Nephron progenitor cell (in vitro differentiated cells): ENCODE measurements around the gene ST6GALNAC4.

Experiments
- DNase-seq: peaks from one replicate; pipeline ENCODE4 v3.0.0; 2021
- H3K27ac Mint-ChIP-seq: 2 replicates; pipeline ENCODE4 v1.8.0; 2021; ENCODE audit warnings: mild to moderate bottlenecking, moderate library complexity, mixed read lengths
- H3K27me3 Mint-ChIP-seq: 2 replicates; pipeline ENCODE4 v1.8.0; 2021; ENCODE audit warnings: mild to moderate bottlenecking, low read depth, mixed read lengths; ENCODE audit not compliant: poor library complexity
- H3K36me3 Mint-ChIP-seq: 2 replicates; pipeline ENCODE4 v1.8.0; 2021; ENCODE audit warnings: low read depth, mixed read lengths
- H3K4me1 Mint-ChIP-seq: 2 replicates; pipeline ENCODE4 v1.8.0; 2021; ENCODE audit warnings: mixed read lengths
- H3K4me3 Mint-ChIP-seq: 2 replicates; pipeline ENCODE4 v1.8.0; 2021; ENCODE audit warnings: mild to moderate bottlenecking, moderate library complexity, mixed read lengths
- H3K9me3 Mint-ChIP-seq: 2 replicates; pipeline ENCODE4 v1.8.0; 2021; ENCODE audit warnings: mild to moderate bottlenecking, moderate library complexity, mixed read lengths
- CTCF ChIP-seq: fragments of 200-600 bp; sonication (generic); IDR thresholded peaks from 2 replicates; pipeline ENCODE4 v1.5.0; 2021; ENCODE audit warnings: antibody characterized with exemption

Gene ST6GALNAC4

DNA sequence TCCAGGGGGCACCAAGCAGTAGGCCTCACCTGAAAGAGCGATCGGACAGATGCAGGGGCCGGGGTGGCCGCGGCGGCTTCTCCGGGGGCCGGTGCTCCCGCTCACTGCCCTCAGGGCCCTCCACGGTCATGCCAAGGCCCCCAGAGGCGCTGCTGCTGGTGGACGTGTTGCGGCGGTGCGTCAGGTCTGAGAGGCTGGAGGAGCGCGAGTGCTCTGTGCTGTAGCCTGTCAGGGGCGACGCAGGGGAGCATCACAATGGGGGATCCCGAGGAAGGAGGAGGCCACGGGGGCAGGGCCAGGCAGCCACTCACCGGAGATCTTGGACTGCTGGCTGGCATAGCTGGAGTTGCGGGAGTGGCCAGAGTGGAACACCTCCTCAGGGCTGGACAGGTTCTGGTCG, 28.5 kb upstream of the ST6GALNAC4 start:
- Mint-ChIP-seq H3K27me3 (peaks cover 4% of the 10 kb centered on the region), H3K4me1 (peaks cover 38% of the 10 kb centered on the region), H3K4me3 (no peak overlapping the region), H3K27ac (no peak overlapping the region), H3K36me3 (peaks cover 11% of the 10 kb centered on the region), H3K9me3 (no peaks in the 10 kb centered on the region)
- TF ChIP-seq CTCF: no peak
- no peak for DNase-seq

GRCh38 chr9:127944586-127945218, 27.9 kb upstream of the ST6GALNAC4 start:
- Mint-ChIP-seq H3K27me3 (peaks cover 4% of the 10 kb centered on the region), H3K27ac (no peak overlapping the region), H3K36me3 (peaks cover 13% of the 10 kb centered on the region), H3K4me1 (peaks cover 32% of the 10 kb centered on the region), H3K4me3 (no peak overlapping the region), H3K9me3 (no peaks in the 10 kb centered on the region)
- no peak for DNase-seq
- TF ChIP-seq CTCF: no peak

- H3K9me3 Mint-ChIP-seq: no peaks in the 10 kb centered on the region
Measured at GRCh38 chr9:127943731-127944144, 26.9 kb upstream of the ST6GALNAC4 start.

DNA sequence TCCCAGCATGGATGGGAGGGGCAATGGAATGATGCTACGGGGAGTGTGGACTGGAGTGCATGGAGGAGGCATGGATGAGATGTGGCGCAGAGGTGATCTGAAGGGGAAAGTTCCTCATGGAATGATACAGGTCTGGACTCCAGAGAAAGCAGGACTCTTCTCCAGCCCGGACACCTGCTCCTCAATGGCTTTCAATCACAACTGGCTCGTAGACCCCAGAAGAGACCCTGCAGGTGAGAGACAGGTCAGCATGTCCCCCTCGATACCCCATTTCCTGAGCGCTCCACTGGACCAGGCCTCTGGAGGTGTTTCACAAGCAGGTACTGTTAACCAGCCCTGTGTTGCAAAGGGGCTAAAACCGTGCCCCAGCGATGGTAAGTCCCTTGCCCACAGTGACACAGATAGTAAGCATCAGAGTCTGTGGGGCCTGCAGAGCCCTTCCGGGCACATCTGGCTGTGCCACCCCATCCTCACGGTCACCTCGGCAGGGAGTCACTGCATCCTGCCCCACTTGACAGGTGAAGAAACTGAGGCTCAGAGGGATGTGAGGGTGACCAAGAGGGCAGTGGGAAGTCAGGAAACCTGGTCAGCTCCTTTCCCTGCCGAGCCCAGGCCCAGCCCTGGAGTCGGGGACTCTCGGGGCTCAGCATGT, 26.3 kb upstream of the ST6GALNAC4 start:
- no peak for TF ChIP-seq CTCF
- H3K27me3 Mint-ChIP-seq: peaks cover 4% of the 10 kb centered on the region
- no peak overlapping the region for H3K4me3 Mint-ChIP-seq
- no peak for DNase-seq
- no peaks in the 10 kb centered on the region for H3K9me3 Mint-ChIP-seq
- peaks cover 10% of the 10 kb centered on the region for H3K36me3 Mint-ChIP-seq
- H3K4me1 Mint-ChIP-seq: peaks cover 33% of the 10 kb centered on the region
- H3K27ac Mint-ChIP-seq: no peak overlapping the region

More at GRCh38 chr9:127943731-127944144, 26.9 kb upstream of the ST6GALNAC4 start:
- TF ChIP-seq CTCF: peak; percentile 85
- H3K27ac Mint-ChIP-seq: no peak overlapping the region
- H3K36me3 Mint-ChIP-seq: peaks cover 12% of the 10 kb centered on the region
- H3K27me3 Mint-ChIP-seq: peaks cover 4% of the 10 kb centered on the region
- H3K4me1 Mint-ChIP-seq: peaks cover 31% of the 10 kb centered on the region
- no peak overlapping the region for H3K4me3 Mint-ChIP-seq
- peak; percentile 87 for DNase-seq

DNA sequence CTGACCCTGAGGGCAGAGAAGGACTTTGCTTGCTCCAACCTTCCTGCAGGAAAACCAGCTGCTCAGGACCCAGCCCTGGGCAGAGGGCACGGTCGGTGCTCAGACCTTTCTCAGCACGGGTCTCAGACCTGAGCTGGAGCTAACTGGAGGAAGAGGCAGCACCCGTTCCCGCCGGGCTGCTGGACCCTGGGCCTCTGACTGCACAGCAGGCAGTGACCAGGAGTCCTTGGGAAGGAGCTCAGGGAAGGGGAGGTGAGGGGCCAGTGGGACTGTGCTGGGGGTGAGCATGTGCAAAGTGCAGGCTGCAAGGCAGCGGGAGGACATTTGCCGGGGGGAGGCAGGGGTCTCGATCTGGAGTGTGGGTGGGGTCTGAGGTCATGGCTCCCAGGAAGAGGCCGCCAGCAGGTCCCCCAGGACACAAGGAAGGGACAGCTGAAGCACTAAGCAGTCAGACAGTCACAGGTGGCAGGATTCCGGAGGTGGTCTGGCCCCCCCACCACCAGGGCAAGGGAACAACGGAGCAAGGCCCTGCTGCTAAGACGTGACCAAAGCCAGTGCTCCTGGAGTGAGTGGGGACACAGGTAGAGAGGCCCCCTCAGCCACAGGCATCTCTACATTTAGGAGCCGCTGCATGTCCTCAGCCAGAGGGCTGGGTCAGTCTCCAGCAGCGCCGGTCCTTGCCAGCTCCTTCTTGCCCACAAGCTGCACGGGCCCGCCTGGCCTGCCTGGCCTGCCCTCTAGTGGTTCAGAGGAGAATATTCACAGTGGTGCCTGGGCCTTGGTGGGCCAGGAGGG, 25.6 kb upstream of the ST6GALNAC4 start:
- Mint-ChIP-seq H3K9me3 (no peaks in the 10 kb centered on the region), H3K4me3 (no peak overlapping the region), H3K27me3 (peaks cover 4% of the 10 kb centered on the region), H3K27ac (no peak overlapping the region), H3K4me1 (peaks cover 36% of the 10 kb centered on the region), H3K36me3 (peaks cover 10% of the 10 kb centered on the region)
- peak; percentile 73 for DNase-seq
- TF ChIP-seq CTCF: peak; percentile 86
